KMS-11 (cell line): Measurements from ENCODE around the gene EN1.

Experiments used
- H2AFZ ChIP-seq: fragments of 200-600 bp; sonication (generic); 2 replicates; pipeline ENCODE4 v1.6.1; 2016; ENCODE audit warnings: antibody characterized with exemption, mixed run types, low read depth
- H3K27ac ChIP-seq: fragments of 200-600 bp; sonication (generic); 2 replicates; pipeline ENCODE4 v1.6.1; 2016; ENCODE audit warnings: mild to moderate bottlenecking, mixed run types
- H3K27me3 ChIP-seq: fragments of 200-600 bp; sonication (generic); 2 replicates; pipeline ENCODE4 v1.6.1; 2017; ENCODE audit warnings: mild to moderate bottlenecking, low read depth, mixed run types, moderate library complexity; ENCODE audit not compliant: insufficient read depth
- H3K36me3 ChIP-seq: fragments of 200-600 bp; sonication (generic); 2 replicates; pipeline ENCODE4 v1.6.1; 2017; ENCODE audit warnings: mild to moderate bottlenecking, mixed run types; ENCODE audit not compliant: insufficient read depth
- H3K4me1 ChIP-seq: fragments of 200-600 bp; sonication (generic); 2 replicates; pipeline ENCODE4 v1.6.1; 2016; ENCODE audit warnings: mild to moderate bottlenecking, low read depth, mixed run types; ENCODE audit not compliant: poor library complexity, severe bottlenecking
- H3K4me2 ChIP-seq: fragments of 200-600 bp; sonication (generic); 2 replicates; pipeline ENCODE4 v1.7.0; 2016; ENCODE audit warnings: mild to moderate bottlenecking, mixed run types
- H3K4me3 ChIP-seq: fragments of 200-600 bp; sonication (generic); IDR thresholded peaks from 2 replicates; pipeline ENCODE4 v1.6.1; 2017; ENCODE audit warnings: low read depth, low read length, mixed read lengths; ENCODE audit not compliant: insufficient read depth
- H3K79me2 ChIP-seq: fragments of 200-600 bp; sonication (generic); 2 replicates; pipeline ENCODE4 v1.6.1; 2016; ENCODE audit warnings: low read depth, mixed run types; ENCODE audit not compliant: insufficient read depth
- H3K9ac ChIP-seq: fragments of 200-600 bp; sonication (generic); 2 replicates; pipeline ENCODE4 v1.6.1; 2016; ENCODE audit warnings: mild to moderate bottlenecking, mixed run types
- H4K20me1 ChIP-seq: fragments of 200-600 bp; sonication (generic); 2 replicates; pipeline ENCODE4 v1.6.1; 2016; ENCODE audit warnings: mild to moderate bottlenecking, mixed run types; ENCODE audit not compliant: insufficient read depth
- CTCF ChIP-seq: fragments of 200-600 bp; sonication (generic); conservative IDR thresholded peaks from 2 replicates; pipeline ENCODE4 v1.6.1; 2017; ENCODE audit warnings: low read depth, mild to moderate bottlenecking, antibody characterized with exemption, low read length, moderate library complexity, mixed read lengths

Gene EN1

DNA sequence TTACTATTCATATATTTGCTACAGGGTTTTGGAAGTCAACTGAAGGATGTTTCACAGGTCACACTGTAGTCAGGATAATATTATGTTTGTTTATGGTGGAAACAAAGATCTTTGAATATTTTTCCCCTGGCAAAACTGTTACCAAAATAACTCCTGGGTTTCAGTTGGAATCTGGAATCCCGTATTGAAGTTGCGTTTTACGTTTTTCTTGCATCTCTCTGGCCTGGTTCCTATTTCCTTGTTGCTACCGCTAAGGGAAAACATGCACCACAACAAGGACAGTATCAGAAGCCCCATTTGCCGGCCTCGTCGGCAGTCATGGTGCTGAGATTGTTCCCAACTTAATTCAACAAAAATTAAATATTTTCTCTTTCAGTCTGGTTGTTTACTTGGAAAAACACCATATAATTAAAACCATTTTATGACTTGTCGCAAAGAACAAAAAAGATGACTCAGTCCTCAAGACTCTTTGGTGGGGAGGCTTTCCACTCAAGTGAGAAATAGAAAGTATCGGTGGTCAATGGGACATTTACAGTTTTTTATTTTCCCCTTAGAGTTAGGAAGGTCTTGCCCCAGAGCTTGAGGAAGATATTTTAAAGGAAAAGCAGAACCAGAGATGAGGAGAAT, 42.3 kb downstream of the EN1 start:
- H3K27me3 ChIP-seq = no peaks in the 10 kb centered on the region
- H3K27ac ChIP-seq = no peak overlapping the region
- no peak overlapping the region for H3K4me2 ChIP-seq
- H3K79me2 ChIP-seq = no peaks in the 10 kb centered on the region
- no peak overlapping the region for H3K4me3 ChIP-seq
- no peaks in the 10 kb centered on the region for H4K20me1 ChIP-seq
- H3K9ac ChIP-seq = no peak overlapping the region
- H2AFZ ChIP-seq = no peak overlapping the region
- no peaks in the 10 kb centered on the region for H3K36me3 ChIP-seq
- no peak for TF ChIP-seq CTCF
- H3K4me1 ChIP-seq = no peaks in the 10 kb centered on the region

DNA sequence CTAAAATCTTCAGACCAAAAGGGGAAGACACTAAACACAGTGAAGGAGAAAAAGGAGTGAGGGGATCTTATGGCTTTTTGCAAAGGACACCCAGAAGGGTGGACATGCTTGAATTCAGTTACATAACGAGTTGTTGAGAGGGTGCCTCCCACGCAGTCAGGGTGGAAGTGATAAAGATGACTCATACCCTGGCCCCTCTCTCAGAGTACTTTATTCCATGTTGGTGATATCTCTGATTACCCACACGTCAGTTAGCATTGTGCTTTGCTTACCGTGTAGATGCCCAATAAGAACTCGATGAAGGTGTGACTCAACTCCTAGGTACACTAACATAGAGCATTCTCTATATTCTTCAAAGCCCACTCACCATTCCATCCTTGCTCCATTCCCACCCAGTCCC, 44.4 kb downstream of the EN1 start:
- no peak for TF ChIP-seq CTCF
- no peak overlapping the region for H3K9ac ChIP-seq

GRCh38 chr2:118801151-118801550, 46.3 kb downstream of the EN1 start:
- H2AFZ ChIP-seq = no peak overlapping the region
- H3K79me2 ChIP-seq = no peaks in the 10 kb centered on the region
- H3K4me1 ChIP-seq = no peaks in the 10 kb centered on the region
- H3K9ac ChIP-seq = no peak overlapping the region
- no peak overlapping the region for H3K4me3 ChIP-seq
- H3K27ac ChIP-seq = no peak overlapping the region
- H3K4me2 ChIP-seq = no peak overlapping the region
- no peaks in the 10 kb centered on the region for H3K36me3 ChIP-seq
- H4K20me1 ChIP-seq = no peaks in the 10 kb centered on the region
- no peaks in the 10 kb centered on the region for H3K27me3 ChIP-seq
- TF ChIP-seq CTCF = no peak

More for the DNA sequence above, 44.4 kb downstream of the EN1 start:
- H4K20me1 ChIP-seq = no peaks in the 10 kb centered on the region
- H3K79me2 ChIP-seq = no peaks in the 10 kb centered on the region
- H3K27me3 ChIP-seq = no peaks in the 10 kb centered on the region
- no peaks in the 10 kb centered on the region for H3K4me1 ChIP-seq
- no peak overlapping the region for H3K4me3 ChIP-seq
- no peaks in the 10 kb centered on the region for H3K36me3 ChIP-seq
- no peak overlapping the region for H2AFZ ChIP-seq
- no peak overlapping the region for H3K4me2 ChIP-seq
- no peak overlapping the region for H3K27ac ChIP-seq

- Histone ChIP-seq H3K4me1 (no peaks in the 10 kb centered on the region), H3K79me2 (no peaks in the 10 kb centered on the region), H3K9ac (no peak overlapping the region), H3K4me3 (no peak overlapping the region), H2AFZ (no peak overlapping the region), H4K20me1 (no peaks in the 10 kb centered on the region), H3K27me3 (no peaks in the 10 kb centered on the region), H3K36me3 (no peaks in the 10 kb centered on the region), H3K4me2 (no peak overlapping the region), H3K27ac (no peak overlapping the region)
- TF ChIP-seq CTCF = no peak
These were observed 46.7 kb downstream of the EN1 start for GRCh38 chr2:118800736-118801135.
